ENCODE measurements around the gene BCL6B.
"Not testable (repeated sequence)": the region's sequence is repeated elsewhere in the genome, so short reads cannot be mapped to it uniquely, and the experiment has no call there.

BCL6B gene

GRCh38 chr17:7034955-7035590 lies 12.2 kb downstream of the BCL6B start:
- peak; percentile 53 to 73 for DNase-seq

DNA sequence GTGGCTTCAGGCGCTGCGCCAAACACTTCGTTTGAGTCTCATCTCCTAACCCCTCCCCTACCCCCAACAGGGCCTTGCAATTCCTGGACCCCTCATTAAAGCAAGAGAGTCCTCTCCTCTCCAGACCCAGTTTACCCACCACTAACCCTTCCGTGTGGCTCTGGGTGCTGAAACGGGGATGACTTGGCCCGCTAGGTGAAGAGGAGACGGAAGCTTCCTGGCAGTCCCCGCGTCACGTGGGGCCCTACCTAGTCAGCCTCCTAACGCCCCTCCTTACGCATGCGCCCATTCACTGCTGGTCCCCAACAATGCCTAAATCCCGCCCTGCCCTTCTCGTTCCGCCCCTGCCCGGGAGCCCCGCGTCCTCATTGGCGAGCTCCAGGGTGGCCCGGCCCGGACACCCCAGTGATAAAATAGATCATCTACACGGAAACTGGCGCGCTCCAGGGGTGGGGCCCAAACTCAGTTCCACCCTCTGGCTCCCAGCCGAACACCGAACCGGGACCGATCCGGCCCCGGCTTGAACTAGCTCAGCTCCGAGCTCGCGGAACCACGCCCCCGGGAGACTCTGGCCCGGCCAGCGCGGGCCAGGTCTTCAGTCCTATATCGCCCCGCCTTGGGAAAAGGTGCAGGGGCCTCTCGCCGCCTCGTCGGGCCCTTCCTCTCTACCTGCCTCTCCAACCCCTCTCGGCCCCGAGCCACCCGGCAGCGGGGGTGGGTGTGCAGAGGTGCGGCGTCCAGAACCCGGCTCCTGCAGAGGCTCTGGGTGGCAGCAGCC lies 12.9 kb downstream of the BCL6B start, which contains the start of gene SLC16A13:
TSS of gene SLC16A13 (plus strand) at position 425 of the 778 bp plus-strand sequence. CDS start 368 bp downstream, outside the sequence.
- DNase-seq = peak; percentile 99

- no peak for DNase-seq
Observed at GRCh38 chr17:7038025-7038862, 15.4 kb downstream of the BCL6B start.

DNA sequence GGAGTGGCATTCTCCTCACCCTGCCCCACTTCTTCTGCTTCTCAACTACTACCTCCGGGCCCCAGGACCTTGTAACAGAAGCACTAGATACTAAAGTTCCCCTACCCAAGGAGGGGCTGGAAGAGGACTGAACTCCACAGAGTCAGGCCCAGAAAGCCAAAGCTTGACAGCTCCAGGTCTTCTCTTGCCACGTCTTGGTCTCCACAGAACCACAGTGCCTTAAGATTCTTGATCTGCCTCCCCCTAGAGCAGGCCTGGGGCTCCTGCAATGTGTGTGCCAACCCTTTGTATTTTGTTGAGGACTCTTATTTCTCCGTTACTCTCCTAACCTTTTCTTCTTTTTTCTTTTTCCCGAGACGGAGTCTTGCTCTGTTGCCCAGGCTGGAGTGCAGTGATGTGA lies 17.0 kb downstream of the BCL6B start:
- DNase-seq = no peak

- DNase-seq = peak; percentile 32 to 35
Observed at GRCh38 chr17:7041607-7042500, 19.0 kb downstream of the BCL6B start.

DNA sequence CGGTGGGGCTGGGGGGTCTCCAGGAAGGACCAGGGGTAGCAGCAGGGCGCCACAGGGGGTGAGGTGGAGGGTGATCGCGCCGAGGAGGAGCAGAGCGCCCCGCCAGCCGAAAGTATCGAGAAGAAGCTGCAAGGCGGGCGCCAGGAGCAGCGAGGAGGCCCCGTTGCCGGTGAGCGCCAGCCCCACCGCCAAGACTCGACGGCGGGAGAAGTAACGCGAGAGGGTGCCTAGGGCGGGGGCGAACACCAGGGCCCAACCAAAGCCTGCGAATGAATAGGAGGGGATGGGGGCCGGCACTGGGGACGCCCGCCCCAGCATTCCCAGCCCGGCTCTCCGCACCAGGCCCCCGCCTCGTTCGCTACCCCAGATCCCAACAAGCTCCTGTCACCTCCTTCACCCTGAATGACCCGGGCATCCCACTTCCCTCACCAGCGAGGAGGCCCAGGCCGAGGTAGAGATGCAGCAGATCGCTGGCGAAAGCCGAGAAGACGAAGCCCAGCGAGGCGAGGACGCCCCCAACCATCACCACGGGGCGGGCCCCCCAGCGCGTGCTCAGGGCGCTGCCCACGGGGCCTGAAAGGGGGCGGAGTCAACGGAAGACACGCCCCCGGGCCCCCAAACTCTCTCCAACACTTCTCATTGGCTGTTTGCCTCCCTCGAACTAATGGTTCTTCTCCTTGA lies 19.8 kb downstream of the BCL6B start:
- DNase-seq = peak; percentile 51 to 59

- no peak for DNase-seq
Observed at GRCh38 chr17:7043182-7043496, 20.3 kb downstream of the BCL6B start.

DNA sequence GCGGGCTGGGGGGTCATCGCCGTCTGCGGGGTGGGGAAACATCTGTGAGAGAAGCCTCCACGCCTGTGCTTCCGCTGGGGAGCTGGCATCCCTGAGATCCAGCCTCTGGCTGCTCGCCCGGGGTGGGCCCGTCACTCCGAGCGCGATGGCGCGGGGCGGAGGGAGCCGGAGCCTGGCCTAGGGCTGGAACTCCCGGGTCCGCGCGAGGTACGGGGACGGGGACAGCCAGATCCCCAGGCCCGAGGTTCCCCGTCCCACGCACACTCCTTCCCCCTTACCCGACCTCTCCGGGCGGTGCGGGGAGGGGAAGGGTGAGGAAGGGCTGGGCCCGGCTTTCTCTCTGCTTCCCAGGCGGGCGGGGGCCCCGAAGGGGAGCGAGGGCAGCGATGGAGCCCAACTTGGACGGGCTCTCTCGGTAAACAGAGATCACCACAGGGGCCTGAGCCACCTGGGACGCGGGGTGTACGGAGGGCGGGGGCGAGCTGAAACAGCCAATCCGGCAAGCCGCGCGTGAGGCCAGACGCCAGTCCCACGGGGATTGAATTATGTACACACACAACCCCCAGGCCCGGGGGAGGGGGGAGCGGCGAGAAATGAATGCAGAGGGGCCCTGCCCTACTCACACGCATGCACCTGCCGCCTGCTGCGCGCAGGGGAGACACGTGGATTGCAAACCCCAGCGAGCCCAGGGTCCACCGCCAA lies 20.8 kb downstream of the BCL6B start, which contains the start of gene SLC16A11:
TSS of gene SLC16A11 (minus strand) at position 596 of the 702 bp plus-strand sequence. CDS start at position 17, 579 bp downstream.
- peak in 1 of 2 donors; percentile 74 for DNase-seq

GRCh38 chr17:7045492-7046126 lies 22.8 kb downstream of the BCL6B start:
- DNase-seq = peak; percentile 55 to 82

GRCh38 chr17:7046127-7046724 lies 23.4 kb downstream of the BCL6B start:
- DNase-seq = peak; percentile 16 to 47

DNA sequence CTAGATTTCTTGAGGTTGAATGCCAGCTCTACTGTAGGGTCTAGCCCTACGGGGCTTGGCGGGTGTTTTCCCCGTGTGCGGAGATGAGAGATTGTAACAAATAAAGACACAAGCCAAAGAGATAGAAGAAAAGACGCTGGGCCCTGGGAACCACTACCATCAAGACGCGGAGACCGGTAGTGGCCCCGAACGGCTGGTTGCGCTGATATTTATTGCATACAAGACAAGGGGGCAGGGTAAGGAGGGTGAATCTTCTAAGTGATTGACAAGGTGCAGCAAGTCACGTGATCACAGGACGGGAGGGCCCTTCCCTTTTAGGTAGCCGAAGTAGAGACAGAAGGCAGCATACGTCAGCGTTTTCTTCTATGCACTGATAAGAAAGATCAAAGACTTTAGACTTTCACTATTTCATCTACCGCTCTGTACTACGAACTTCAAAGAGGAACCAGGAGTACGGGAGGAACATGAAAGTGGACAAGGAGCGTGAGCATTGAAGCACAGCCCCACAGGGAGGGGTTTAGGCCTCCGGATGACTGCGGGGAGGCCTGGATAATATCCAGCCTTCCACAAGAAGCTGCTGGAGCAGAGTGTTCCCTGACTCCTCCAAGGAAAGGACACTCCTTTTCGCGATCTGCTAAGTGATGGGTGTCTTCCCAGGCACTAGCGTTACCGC lies 24.0 kb downstream of the BCL6B start:
- peak; percentile 89 for DNase-seq

- DNase-seq = no peak
Observed at GRCh38 chr17:7047566-7047965, 24.7 kb downstream of the BCL6B start.

GRCh38 chr17:7048968-7049367 lies 26.1 kb downstream of the BCL6B start:
- no peak for DNase-seq

DNA sequence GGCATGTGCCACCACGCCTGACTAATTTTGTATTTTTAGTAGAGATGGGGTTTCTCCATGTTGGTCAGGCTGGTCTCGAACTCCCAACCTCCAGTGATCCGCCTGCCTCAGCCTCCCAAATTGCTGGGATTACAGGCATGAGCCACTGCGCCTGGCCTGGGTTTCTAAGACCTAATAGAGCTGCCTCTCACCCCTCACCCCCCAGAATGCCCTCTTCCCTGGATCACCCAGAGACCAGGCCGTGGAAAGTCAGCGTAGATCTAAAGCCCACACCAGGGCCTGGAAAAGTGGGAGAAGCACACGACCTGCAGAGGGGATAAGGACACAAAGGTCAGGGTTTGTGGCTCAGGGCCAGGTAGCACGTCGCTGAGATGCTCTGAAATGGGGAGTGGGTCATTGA lies 27.7 kb downstream of the BCL6B start:
- not testable (repeated sequence) for DNase-seq

DNA sequence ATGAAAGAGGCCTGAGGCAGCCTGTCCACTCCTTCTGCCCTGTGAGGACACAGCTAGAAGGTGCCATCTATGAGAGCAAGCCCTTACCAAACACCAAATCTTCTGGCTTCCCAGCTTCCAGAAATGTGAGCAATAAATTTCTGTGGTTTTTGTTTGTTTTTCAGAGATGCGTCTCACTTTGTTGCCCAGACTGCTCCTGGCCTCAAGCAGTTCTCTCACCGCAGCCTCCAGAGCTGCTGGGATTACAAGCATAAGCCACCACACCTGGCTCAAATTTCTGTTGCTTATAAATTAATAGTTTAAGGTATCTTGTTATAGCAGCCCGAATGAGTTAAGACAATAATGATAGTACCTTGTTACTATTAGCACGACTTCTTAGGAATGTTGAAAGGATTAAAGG lies 33.5 kb downstream of the BCL6B start:
- no peak for DNase-seq

DNA sequence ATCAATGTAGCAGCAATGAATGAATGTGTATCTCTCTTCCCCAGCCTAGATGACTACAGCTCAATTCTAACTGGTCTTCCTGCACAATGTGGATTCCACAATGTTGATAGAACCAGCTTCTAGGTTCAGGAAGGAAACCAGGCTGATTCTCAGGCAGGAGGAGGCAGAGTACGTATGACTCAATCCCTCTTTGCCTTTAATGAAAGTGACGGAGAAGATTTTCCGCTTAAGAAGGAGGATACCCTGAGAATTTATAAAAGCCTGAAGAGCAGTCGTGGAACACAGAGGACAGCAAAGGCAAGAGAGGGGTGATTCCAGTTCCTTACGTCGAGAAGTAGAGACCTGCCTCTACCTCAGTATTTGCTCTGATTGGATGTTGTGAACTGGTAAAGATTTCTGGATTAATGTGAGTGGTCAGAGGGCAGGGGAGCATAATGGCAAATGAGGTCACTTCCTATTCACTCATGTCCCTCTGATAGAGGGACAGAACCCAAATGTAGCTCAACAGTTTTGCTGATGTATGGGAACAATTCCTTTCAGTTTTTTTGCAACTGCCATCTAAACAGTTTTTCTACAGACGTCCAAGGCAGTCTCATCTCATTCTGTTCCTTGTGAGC lies 36.1 kb downstream of the BCL6B start:
- DNase-seq = no peak

DNA sequence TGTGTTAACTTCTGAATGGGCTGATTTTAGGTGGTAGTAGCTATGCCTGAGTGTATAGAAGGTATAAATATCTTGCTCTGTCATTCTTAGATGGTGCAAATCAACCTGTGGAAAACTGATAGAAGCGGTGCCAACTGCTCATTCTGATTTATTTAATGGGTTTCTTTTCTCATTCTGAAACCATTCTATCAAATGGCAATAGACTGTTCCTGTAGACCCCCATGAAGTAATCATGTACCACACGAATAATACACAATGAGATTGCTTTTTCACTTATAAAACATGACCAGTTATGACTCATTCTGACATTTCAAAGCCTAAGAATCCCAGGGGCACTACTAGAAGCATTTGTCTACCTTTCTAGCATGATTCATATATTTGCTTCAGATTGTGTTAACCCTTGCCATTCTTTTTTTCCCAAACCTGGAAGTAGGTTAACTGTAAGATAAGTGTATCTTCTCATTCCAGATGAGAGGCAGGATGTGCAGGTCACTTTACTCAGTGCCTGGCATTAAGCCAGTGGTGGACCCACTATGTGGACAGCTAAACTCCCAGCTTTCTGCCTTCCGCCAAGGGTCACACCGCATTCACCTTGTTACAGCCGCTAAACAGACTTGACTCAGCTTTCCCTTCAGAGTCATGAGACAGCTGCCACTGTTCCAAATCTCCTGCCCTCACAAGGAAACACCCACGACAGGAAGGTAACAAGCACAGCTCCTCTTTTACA lies 37.5 kb downstream of the BCL6B start:
- DNase-seq = no peak

DNA sequence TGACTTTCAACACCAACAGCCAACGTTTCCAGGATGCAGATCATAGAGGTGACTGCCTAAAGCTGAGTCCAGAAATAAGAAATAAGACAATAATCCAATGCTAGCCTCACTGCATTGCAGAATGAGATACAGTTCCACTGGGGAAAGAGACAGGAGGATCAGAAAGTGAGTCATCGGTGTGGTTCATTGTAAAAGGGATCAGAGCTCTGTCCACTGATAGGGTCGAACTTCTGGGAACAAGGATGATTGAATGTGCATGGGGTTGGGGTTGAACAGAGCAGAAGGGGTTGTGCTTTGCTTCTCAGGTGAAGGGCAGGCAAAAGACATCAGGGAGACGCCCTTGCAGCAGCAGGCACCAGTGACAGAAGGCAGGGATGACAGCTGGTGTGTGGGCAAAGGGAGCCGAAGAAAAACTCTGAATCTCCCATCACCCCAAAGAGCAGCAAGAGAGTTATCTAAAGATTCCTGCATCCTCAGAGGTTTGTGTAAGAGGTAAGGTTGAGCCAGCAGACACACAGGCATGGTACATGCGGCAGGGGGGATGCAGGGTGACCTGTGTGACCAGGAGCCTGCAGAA lies 40.8 kb downstream of the BCL6B start:
- DNase-seq = no peak
